ENCODE measurements around the gene USP12.

- TF ChIP-seq CTCF (IDR thresholded peaks at IDR 0.05; ENCODE audit: low read length) = no peak
- TF ChIP-seq EZH2 (IDR thresholded peaks at IDR 0.05; ENCODE audit: borderline replicate concordance, low read length) = no peak
These were observed 136.9 kb downstream of the USP12 start for GRCh38 chr13:27034678-27035111.
